Gastroesophageal sphincter (tissue), 3 donors: Measurements from ENCODE around the gene CCDC57.

Experiments
- EP300 ChIP-seq: sonication (generic); formaldehyde crosslinking; IDR thresholded peaks from one replicate; pipeline ENCODE4 v1.6.1; 2017; ENCODE audit warnings: antibody characterized with exemption, mild to moderate bottlenecking
- POLR2A ChIP-seq, 2 donors: fragments of 450-650 bp; IDR thresholded peaks; one replicate each; pipeline ENCODE4 v1.6.1; 2017; ENCODE audit warnings: antibody characterized with exemption in 2 of 2, mild to moderate bottlenecking in 2 of 2, moderate library complexity in 1 of 2
- POLR2AphosphoS5 ChIP-seq: sonication (generic); formaldehyde crosslinking; IDR thresholded peaks from one replicate; pipeline ENCODE4 v1.6.1; 2017; ENCODE audit warnings: antibody characterized with exemption
- TF ChIP-seq, protein P1 (sequence below), 4 experiments: fragments of 200-600 bp in 2 of 4; fragments of 450-650 bp in 2 of 4; sonication (generic) in 1 of 4; IDR thresholded peaks; one replicate each; pipeline ENCODE4 v1.5.1; 2017 to 2019; ENCODE audit warnings: antibody characterized with exemption in 4 of 4, mild to moderate bottlenecking in 2 of 4, moderate library complexity in 2 of 4

DNA sequence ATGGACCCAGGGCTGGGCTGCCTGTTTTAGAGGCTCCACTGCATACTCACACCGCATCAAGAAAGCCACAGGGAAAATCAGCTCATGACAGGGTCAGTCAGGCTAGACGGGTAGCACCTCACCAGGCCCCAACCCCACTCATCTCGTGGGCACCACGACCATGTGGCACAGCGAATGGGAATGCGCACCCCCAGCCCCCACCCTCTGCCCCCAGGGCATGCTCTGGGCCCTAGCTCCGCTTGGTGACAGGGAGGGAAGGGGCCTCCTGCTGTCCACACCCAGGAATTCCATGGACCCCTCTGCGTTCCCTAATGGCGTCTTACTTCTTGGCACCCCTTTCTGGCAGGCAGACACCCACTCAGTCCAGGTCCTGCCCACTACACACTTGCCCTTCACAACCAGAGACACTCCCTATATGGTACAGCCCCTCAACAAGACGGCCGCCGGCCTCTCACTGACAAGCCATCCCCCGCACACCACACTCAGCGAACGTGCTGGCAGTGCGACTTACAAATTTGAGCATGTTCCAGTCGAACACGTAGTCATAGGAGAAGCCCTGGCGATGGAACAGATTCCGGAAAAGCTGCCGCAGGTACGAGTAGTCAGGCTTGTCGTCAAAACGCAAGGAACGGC lies 38.3 kb upstream of the CCDC57 start:
- TF ChIP-seq, protein P1, sequence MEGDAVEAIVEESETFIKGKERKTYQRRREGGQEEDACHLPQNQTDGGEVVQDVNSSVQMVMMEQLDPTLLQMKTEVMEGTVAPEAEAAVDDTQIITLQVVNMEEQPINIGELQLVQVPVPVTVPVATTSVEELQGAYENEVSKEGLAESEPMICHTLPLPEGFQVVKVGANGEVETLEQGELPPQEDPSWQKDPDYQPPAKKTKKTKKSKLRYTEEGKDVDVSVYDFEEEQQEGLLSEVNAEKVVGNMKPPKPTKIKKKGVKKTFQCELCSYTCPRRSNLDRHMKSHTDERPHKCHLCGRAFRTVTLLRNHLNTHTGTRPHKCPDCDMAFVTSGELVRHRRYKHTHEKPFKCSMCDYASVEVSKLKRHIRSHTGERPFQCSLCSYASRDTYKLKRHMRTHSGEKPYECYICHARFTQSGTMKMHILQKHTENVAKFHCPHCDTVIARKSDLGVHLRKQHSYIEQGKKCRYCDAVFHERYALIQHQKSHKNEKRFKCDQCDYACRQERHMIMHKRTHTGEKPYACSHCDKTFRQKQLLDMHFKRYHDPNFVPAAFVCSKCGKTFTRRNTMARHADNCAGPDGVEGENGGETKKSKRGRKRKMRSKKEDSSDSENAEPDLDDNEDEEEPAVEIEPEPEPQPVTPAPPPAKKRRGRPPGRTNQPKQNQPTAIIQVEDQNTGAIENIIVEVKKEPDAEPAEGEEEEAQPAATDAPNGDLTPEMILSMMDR (IDR thresholded peaks at IDR 0.05) = no peak
- TF ChIP-seq POLR2A (IDR thresholded peaks at IDR 0.05) (no peak), EP300 (no peak), POLR2AphosphoS5 (no peak)
